Astrocyte (in vitro differentiated cells and primary cell): ENCODE data around the gene SP3. TPM values are rescaled to one million over a fixed set of nuclear protein-coding genes. Genes with fewer than 3 reads are reported as not detected.

Experiments
- DNase-seq: peaks from one replicate; pipeline ENCODE4 v3.0.0-alpha.2; 2010; ENCODE audit warnings: low read depth
- FAIRE-seq: peaks from 2 replicates; lab custom pipeline; 2011; peaks lifted over from hg19 to GRCh38; lab: Jason Lieb, UNC
- H2AFZ ChIP-seq: 2 replicates; pipeline ENCODE4 v1.6.0; 2012; ENCODE audit warnings: low read depth, low read length, inconsistent platforms
- H3K27ac ChIP-seq: 2 replicates; pipeline ENCODE4 v1.5.1; 2011; ENCODE audit warnings: low read depth, low read length, inconsistent platforms
- H3K27me3 ChIP-seq: 2 replicates; pipeline ENCODE4 v1.6.0; 2011; ENCODE audit warnings: low read length, inconsistent platforms; ENCODE audit not compliant: insufficient read depth
- H3K36me3 ChIP-seq: 2 replicates; pipeline ENCODE4 v1.5.1; 2011; ENCODE audit warnings: low read length, inconsistent platforms; ENCODE audit not compliant: insufficient read depth
- H3K4me1 ChIP-seq: 2 replicates; pipeline ENCODE4 v1.5.1; 2011; ENCODE audit warnings: low read length, inconsistent platforms; ENCODE audit not compliant: insufficient read depth
- H3K4me2 ChIP-seq: 2 replicates; pipeline ENCODE4 v1.6.0; 2012; ENCODE audit warnings: low read length, inconsistent platforms
- H3K4me3 ChIP-seq: 2 replicates; pipeline ENCODE4 v1.5.1; 2011; ENCODE audit warnings: low read depth, mild to moderate bottlenecking, low read length, inconsistent platforms; ENCODE audit not compliant: insufficient read depth
- H3K79me2 ChIP-seq: 2 replicates; pipeline ENCODE4 v1.6.0; 2012; ENCODE audit warnings: mild to moderate bottlenecking, low read length, inconsistent platforms; ENCODE audit not compliant: insufficient read depth
- H3K9ac ChIP-seq: 2 replicates; pipeline ENCODE4 v1.6.0; 2012; ENCODE audit warnings: mild to moderate bottlenecking, low read length, inconsistent platforms
- H3K9me3 ChIP-seq: 2 replicates; pipeline ENCODE4 v1.5.1; 2012; ENCODE audit warnings: low read depth, mild to moderate bottlenecking, low read length, inconsistent platforms; ENCODE audit not compliant: insufficient read depth
- H4K20me1 ChIP-seq: 2 replicates; pipeline ENCODE4 v1.6.0; 2012; ENCODE audit warnings: low read length, inconsistent platforms; ENCODE audit not compliant: insufficient read depth
- H3K27ac Mint-ChIP-seq: one replicate; pipeline ENCODE4 v1.8.0; 2021; ENCODE audit warnings: mild to moderate bottlenecking, mixed read lengths; ENCODE audit not compliant: unreplicated experiment
- H3K27me3 Mint-ChIP-seq: one replicate; pipeline ENCODE4 v1.8.0; 2021; ENCODE audit warnings: low read depth, mixed read lengths; ENCODE audit not compliant: unreplicated experiment
- H3K36me3 Mint-ChIP-seq: one replicate; pipeline ENCODE4 v1.8.0; 2021; ENCODE audit warnings: low read depth, mixed read lengths; ENCODE audit not compliant: unreplicated experiment
- H3K4me1 Mint-ChIP-seq: one replicate; pipeline ENCODE4 v1.8.0; 2021; ENCODE audit warnings: low read depth, mixed read lengths; ENCODE audit not compliant: unreplicated experiment
- H3K4me3 Mint-ChIP-seq: one replicate; pipeline ENCODE4 v1.8.0; 2021; ENCODE audit warnings: mild to moderate bottlenecking, moderate library complexity, mixed read lengths; ENCODE audit not compliant: unreplicated experiment
- H3K9me3 Mint-ChIP-seq: one replicate; pipeline ENCODE4 v1.8.0; 2021; ENCODE audit warnings: mild to moderate bottlenecking, mixed read lengths; ENCODE audit not compliant: unreplicated experiment
- EZH2 ChIP-seq: IDR thresholded peaks from 2 replicates; pipeline ENCODE4 v1.6.1; 2012; ENCODE audit warnings: mild to moderate bottlenecking, low read length, inconsistent platforms; ENCODE audit not compliant: insufficient read depth
- total RNA-seq: library from RNA; stranded (reverse); gene quantifications from 2 replicates; pipeline ENCODE4 v1.2.1, GENCODE V29; 2021
- TF ChIP-seq, protein P1 (sequence below): IDR thresholded peaks from 2 replicates; pipeline ENCODE4 v1.5.1; 2011; ENCODE audit warnings: low read depth, mild to moderate bottlenecking, inconsistent platforms, low read length, moderate library complexity; ENCODE audit not compliant: insufficient read depth

Gene SP3
- total RNA-seq, 1 donor from 2014 or later: 59.6 TPM

- Histone ChIP-seq H3K9ac (no peak overlapping the region), H4K20me1 (no peaks in the 10 kb centered on the region), H3K79me2 (no peaks in the 10 kb centered on the region), H3K36me3 (no peaks in the 10 kb centered on the region), H3K4me3 (no peak overlapping the region), H3K27me3 (no peaks in the 10 kb centered on the region), H3K4me1 (peaks cover 20% of the 10 kb centered on the region), H3K27ac (no peak overlapping the region), H3K4me2 (no peak overlapping the region), H2AFZ (no peak overlapping the region), H3K9me3 (no peaks in the 10 kb centered on the region)
- DNase-seq (no peak), FAIRE-seq (no peak)
- H3K36me3 Mint-ChIP-seq: no peaks in the 10 kb centered on the region
- no peaks in the 10 kb centered on the region for H3K9me3 Mint-ChIP-seq
- no peak overlapping the region for H3K27ac Mint-ChIP-seq
- H3K4me3 Mint-ChIP-seq: no peak overlapping the region
- no peaks in the 10 kb centered on the region for H3K27me3 Mint-ChIP-seq
- H3K4me1 Mint-ChIP-seq: peaks cover 28% of the 10 kb centered on the region
- TF ChIP-seq, protein P1, sequence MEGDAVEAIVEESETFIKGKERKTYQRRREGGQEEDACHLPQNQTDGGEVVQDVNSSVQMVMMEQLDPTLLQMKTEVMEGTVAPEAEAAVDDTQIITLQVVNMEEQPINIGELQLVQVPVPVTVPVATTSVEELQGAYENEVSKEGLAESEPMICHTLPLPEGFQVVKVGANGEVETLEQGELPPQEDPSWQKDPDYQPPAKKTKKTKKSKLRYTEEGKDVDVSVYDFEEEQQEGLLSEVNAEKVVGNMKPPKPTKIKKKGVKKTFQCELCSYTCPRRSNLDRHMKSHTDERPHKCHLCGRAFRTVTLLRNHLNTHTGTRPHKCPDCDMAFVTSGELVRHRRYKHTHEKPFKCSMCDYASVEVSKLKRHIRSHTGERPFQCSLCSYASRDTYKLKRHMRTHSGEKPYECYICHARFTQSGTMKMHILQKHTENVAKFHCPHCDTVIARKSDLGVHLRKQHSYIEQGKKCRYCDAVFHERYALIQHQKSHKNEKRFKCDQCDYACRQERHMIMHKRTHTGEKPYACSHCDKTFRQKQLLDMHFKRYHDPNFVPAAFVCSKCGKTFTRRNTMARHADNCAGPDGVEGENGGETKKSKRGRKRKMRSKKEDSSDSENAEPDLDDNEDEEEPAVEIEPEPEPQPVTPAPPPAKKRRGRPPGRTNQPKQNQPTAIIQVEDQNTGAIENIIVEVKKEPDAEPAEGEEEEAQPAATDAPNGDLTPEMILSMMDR: no peak
- TF ChIP-seq EZH2: no peak
Observed at GRCh38 chr2:173968551-173968950, 3.4 kb upstream of the SP3 start.

GRCh38 chr2:173966274-173967098 is 1.3 kb upstream of the SP3 start:
- no peak for DNase-seq
- Histone ChIP-seq H3K36me3 (peaks cover 2% of the 10 kb centered on the region), H3K9me3 (no peaks in the 10 kb centered on the region), H2AFZ (peak overlapping the region; percentile 68), H3K79me2 (peaks cover 19% of the 10 kb centered on the region), H3K9ac (peak overlapping the region; percentile 94), H3K27me3 (no peaks in the 10 kb centered on the region), H3K27ac (peak overlapping the region; percentile 96), H3K4me1 (peaks cover 16% of the 10 kb centered on the region), H3K4me2 (peak overlapping the region; percentile 93), H3K4me3 (peak overlapping the region; percentile 81), H4K20me1 (peaks cover 13% of the 10 kb centered on the region)
- no peaks in the 10 kb centered on the region for H3K36me3 Mint-ChIP-seq
- FAIRE-seq: peak; percentile 32
- no peaks in the 10 kb centered on the region for H3K27me3 Mint-ChIP-seq
- TF ChIP-seq, protein P1: no peak
- TF ChIP-seq EZH2: no peak
- H3K4me1 Mint-ChIP-seq: peaks cover 20% of the 10 kb centered on the region
- peak overlapping the region; percentile 90 for H3K27ac Mint-ChIP-seq
- H3K4me3 Mint-ChIP-seq: peak overlapping the region; percentile 92
- H3K9me3 Mint-ChIP-seq: no peaks in the 10 kb centered on the region
